ENCODE measurements around the gene TRIP4.

DNA sequence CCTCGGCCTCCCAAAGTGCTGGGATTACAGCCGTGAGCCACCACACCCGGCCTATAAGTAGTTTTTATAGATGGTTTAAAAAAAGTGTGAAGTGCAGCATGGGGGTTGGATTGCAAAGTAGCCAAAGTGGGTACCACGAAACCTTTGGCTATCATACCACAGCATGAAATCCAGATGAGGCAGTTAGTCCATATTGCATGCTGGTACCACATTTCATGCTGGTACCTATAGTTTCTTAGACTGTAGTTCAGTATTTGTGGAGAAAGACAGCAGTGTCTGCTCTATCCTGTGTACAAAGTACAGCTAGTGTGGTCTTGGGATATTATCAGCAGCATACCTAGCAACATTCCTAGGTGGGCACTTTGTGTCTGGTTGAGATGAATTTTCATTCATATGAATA, 84.5 kb downstream of the TRIP4 start:
- TF ChIP-seq, protein P1, sequence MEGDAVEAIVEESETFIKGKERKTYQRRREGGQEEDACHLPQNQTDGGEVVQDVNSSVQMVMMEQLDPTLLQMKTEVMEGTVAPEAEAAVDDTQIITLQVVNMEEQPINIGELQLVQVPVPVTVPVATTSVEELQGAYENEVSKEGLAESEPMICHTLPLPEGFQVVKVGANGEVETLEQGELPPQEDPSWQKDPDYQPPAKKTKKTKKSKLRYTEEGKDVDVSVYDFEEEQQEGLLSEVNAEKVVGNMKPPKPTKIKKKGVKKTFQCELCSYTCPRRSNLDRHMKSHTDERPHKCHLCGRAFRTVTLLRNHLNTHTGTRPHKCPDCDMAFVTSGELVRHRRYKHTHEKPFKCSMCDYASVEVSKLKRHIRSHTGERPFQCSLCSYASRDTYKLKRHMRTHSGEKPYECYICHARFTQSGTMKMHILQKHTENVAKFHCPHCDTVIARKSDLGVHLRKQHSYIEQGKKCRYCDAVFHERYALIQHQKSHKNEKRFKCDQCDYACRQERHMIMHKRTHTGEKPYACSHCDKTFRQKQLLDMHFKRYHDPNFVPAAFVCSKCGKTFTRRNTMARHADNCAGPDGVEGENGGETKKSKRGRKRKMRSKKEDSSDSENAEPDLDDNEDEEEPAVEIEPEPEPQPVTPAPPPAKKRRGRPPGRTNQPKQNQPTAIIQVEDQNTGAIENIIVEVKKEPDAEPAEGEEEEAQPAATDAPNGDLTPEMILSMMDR (IDR thresholded peaks at IDR 0.05; ENCODE audit: extremely low read depth in 1 of 2, insufficient read depth in 1 of 2, low read depth in 1 of 2, low read length in 2 of 2), result no peak
- no peak for TF ChIP-seq EZH2 (IDR thresholded peaks at IDR 0.05; ENCODE audit: borderline replicate concordance, low read depth, low read length, severe bottlenecking)
- TF ChIP-seq MYC (IDR thresholded peaks at IDR 0.05; ENCODE audit: low read depth, low read length), result no peak
- TF ChIP-seq POLR2A (IDR thresholded peaks at IDR 0.05; ENCODE audit: low read depth, low read length), result no peak
- TF ChIP-seq, protein P2, sequence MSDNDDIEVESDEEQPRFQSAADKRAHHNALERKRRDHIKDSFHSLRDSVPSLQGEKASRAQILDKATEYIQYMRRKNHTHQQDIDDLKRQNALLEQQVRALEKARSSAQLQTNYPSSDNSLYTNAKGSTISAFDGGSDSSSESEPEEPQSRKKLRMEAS (IDR thresholded peaks at IDR 0.05; ENCODE audit: insufficient read depth, insufficient read length), result no peak
- TF ChIP-seq GATA2 (IDR thresholded peaks at IDR 0.05; ENCODE audit: insufficient read depth, insufficient read length, low read depth, low read length), result no peak

All from endothelial cell of umbilical vein (primary cell).